ENCODE results near the gene TMA7B.

DNA sequence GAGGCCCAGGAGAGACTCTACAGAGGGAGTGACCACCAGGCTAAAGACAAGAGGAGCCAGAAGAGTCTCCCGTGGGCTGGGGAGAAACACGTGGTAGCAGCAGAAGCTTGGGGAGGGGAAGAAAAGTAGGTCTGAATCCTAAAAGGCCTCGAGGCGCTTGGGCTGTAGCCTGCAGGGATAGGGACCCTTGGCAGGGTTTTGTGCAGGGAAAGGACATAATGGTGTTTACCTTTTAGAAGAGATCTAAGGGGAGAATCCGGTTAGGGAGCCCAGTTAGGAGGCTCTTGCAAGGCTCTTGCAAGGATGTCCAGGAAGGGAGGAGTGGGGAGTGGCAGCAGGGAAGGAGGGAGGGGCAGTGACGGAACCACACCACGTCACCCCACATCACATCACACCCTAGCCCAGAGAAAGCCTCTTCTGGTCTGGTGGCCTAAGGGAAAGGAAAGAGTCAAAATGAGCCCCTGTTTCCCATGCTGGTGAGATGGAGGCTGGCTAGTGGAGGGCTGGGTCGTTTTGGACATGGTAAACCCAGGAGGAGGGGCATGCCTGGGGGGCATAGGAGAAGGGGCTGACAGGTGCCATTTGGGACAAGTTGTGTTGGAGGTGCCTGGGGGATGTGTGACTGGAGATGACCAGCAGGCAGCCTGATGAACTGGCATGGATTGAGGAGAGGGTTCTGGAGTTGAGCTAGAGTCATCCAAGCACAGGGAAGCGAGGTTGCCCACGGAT, 28.4 kb downstream of the TMA7B start:
- TF ChIP-seq, protein P1, sequence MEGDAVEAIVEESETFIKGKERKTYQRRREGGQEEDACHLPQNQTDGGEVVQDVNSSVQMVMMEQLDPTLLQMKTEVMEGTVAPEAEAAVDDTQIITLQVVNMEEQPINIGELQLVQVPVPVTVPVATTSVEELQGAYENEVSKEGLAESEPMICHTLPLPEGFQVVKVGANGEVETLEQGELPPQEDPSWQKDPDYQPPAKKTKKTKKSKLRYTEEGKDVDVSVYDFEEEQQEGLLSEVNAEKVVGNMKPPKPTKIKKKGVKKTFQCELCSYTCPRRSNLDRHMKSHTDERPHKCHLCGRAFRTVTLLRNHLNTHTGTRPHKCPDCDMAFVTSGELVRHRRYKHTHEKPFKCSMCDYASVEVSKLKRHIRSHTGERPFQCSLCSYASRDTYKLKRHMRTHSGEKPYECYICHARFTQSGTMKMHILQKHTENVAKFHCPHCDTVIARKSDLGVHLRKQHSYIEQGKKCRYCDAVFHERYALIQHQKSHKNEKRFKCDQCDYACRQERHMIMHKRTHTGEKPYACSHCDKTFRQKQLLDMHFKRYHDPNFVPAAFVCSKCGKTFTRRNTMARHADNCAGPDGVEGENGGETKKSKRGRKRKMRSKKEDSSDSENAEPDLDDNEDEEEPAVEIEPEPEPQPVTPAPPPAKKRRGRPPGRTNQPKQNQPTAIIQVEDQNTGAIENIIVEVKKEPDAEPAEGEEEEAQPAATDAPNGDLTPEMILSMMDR (IDR thresholded peaks at IDR 0.05; ENCODE audit: insufficient read depth, low read length): no peak
- no peak for TF ChIP-seq POLR2AphosphoS5 (IDR thresholded peaks at IDR 0.05; ENCODE audit: low read depth)

Data from HL-60 (cell line).